ENCODE data around the gene CCL4L2. TPM values are rescaled to one million over a fixed set of nuclear protein-coding genes. Genes with fewer than 3 reads are reported as not detected.
"Not testable (repeated sequence)": the region's sequence is repeated elsewhere in the genome, so short reads cannot be mapped to it uniquely, and the experiment has no call there.

The CCL4L2 gene
- total RNA-seq, 1 donor from 2014 or later = not detected

GRCh38 chr17:36209575-36209974 is 1.3 kb upstream of the CCL4L2 start:
- Mint-ChIP-seq H3K4me1 (ENCODE audit: low read depth) (peaks cover 4% of the 10 kb centered on the region), H3K36me3 (ENCODE audit: insufficient read depth) (no peaks in the 10 kb centered on the region), H3K9me3 (ENCODE audit: low read depth) (no peaks in the 10 kb centered on the region), H3K4me3 (ENCODE audit: low read depth) (no peak overlapping the region), H3K27ac (no peak overlapping the region), H3K27me3 (peaks cover 32% of the 10 kb centered on the region)
- no peak for DNase-seq (ENCODE audit: low spot score, unreplicated experiment)
- no peak for TF ChIP-seq CTCF (IDR thresholded peaks at IDR 0.05; ENCODE audit: unreplicated experiment)

- not testable (repeated sequence) for H3K27ac Mint-ChIP-seq; H3K36me3 Mint-ChIP-seq (ENCODE audit: insufficient read depth); DNase-seq (ENCODE audit: low spot score, unreplicated experiment); H3K4me1 Mint-ChIP-seq (ENCODE audit: low read depth); H3K4me3 Mint-ChIP-seq (ENCODE audit: low read depth); H3K9me3 Mint-ChIP-seq (ENCODE audit: low read depth)
- H3K27me3 Mint-ChIP-seq = peaks cover 36% of the 10 kb centered on the region
Measured at GRCh38 chr17:36211484-36212271, 815 bp downstream of the CCL4L2 start.

DNA sequence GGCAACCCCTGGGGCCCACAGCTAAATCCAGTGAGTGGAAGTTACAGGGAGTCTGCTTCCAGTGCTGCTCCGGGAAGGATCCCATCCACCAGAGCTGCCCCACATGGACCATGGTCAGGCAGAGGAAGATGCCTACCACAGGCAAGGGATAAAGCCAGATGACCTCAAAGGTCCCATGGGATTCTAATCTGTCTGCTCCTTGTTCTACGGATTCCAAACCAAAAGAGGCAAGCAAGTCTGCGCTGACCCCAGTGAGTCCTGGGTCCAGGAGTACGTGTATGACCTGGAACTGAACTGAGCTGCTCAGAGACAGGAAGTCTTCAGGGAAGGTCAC is 1.4 kb downstream of the CCL4L2 start:
- Mint-ChIP-seq H3K27ac (no peak overlapping the region), H3K4me1 (ENCODE audit: low read depth) (no peaks in the 10 kb centered on the region), H3K4me3 (ENCODE audit: low read depth) (no peak overlapping the region), H3K9me3 (ENCODE audit: low read depth) (no peaks in the 10 kb centered on the region), H3K36me3 (ENCODE audit: insufficient read depth) (no peaks in the 10 kb centered on the region), H3K27me3 (peaks cover 32% of the 10 kb centered on the region)
- no peak for TF ChIP-seq CTCF (IDR thresholded peaks at IDR 0.05; ENCODE audit: unreplicated experiment)
- no peak for DNase-seq (ENCODE audit: low spot score, unreplicated experiment)

DNA sequence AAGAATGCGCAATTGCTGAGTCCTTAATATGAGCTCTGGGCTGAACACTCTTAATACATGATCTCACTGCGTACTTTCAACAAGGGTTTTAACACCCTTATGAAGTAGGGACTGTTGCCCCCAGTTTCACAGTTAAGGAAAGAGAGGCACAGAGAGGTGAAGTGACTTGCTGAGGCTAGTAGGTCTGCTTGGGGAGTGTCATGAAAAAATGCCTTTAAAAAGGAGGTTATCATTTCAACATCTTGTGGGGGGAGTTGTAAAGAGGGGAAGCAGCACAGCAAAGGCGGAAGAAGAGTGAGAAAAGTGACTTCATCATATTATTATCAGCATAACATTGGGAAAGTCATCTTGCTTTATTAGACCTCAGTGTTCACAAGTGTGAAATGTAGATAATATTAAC is 2.1 kb downstream of the CCL4L2 start:
- no peaks in the 10 kb centered on the region for H3K4me1 Mint-ChIP-seq (ENCODE audit: low read depth)
- no peak for TF ChIP-seq CTCF (IDR thresholded peaks at IDR 0.05; ENCODE audit: unreplicated experiment)
- peaks cover 4% of the 10 kb centered on the region for H3K9me3 Mint-ChIP-seq (ENCODE audit: low read depth)
- peaks cover 31% of the 10 kb centered on the region for H3K27me3 Mint-ChIP-seq
- no peaks in the 10 kb centered on the region for H3K36me3 Mint-ChIP-seq (ENCODE audit: insufficient read depth)
- no peak overlapping the region for H3K4me3 Mint-ChIP-seq (ENCODE audit: low read depth)
- no peak overlapping the region for H3K27ac Mint-ChIP-seq
- no peak for DNase-seq (ENCODE audit: low spot score, unreplicated experiment)

DNA sequence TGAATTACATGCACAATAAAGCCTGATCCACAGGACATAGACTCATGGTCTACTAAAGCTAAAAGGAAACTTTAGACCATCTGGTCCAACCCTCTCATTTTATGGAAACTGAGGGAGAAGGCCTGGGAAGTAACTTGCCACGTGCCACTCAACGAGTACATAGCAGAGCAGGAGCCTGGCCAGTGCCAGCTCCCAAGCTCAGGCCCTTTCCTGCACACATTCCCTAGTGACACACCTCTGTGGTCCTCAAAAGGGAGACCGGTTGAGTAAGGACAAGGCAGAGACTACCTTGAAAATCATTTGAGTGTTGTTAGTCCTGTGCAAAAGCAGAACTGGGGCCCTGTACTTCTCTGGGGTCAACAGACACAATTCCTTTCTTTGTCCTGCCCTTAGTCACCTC is 2.8 kb downstream of the CCL4L2 start:
- Mint-ChIP-seq H3K4me1 (ENCODE audit: low read depth) (no peaks in the 10 kb centered on the region), H3K9me3 (ENCODE audit: low read depth) (peaks cover 8% of the 10 kb centered on the region), H3K27me3 (peaks cover 31% of the 10 kb centered on the region), H3K27ac (no peak overlapping the region), H3K4me3 (ENCODE audit: low read depth) (no peak overlapping the region), H3K36me3 (ENCODE audit: insufficient read depth) (peaks cover 2% of the 10 kb centered on the region)
- no peak for DNase-seq (ENCODE audit: low spot score, unreplicated experiment)
- TF ChIP-seq CTCF (IDR thresholded peaks at IDR 0.05; ENCODE audit: unreplicated experiment) = no peak

DNA sequence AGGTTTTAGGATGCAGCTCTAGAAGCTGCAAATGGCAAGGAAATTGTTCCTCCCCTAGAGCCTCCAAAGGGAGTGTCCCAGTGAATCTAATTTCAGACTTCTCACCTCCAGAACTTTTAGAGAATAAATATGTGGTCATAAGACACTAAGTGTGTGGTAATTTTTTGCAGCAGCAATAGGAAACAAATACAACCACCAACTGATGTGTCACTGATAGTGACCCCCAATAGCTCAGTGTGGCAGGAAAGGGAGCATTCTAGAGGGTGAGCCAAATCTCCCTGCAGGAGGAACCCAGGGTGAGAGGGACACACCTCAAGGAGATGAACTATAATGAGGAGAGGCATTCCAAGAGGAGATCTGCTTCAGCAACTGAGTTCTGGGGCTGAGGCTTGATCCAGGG is 4.1 kb downstream of the CCL4L2 start:
- no peaks in the 10 kb centered on the region for H3K4me1 Mint-ChIP-seq (ENCODE audit: low read depth)
- H3K27me3 Mint-ChIP-seq = peaks cover 30% of the 10 kb centered on the region
- no peak for TF ChIP-seq CTCF (IDR thresholded peaks at IDR 0.05; ENCODE audit: unreplicated experiment)
- no peak overlapping the region for H3K27ac Mint-ChIP-seq
- H3K9me3 Mint-ChIP-seq (ENCODE audit: low read depth) = peaks cover 15% of the 10 kb centered on the region
- H3K36me3 Mint-ChIP-seq (ENCODE audit: insufficient read depth) = peaks cover 2% of the 10 kb centered on the region
- DNase-seq (ENCODE audit: low spot score, unreplicated experiment) = no peak
- H3K4me3 Mint-ChIP-seq (ENCODE audit: low read depth) = no peak overlapping the region

DNA sequence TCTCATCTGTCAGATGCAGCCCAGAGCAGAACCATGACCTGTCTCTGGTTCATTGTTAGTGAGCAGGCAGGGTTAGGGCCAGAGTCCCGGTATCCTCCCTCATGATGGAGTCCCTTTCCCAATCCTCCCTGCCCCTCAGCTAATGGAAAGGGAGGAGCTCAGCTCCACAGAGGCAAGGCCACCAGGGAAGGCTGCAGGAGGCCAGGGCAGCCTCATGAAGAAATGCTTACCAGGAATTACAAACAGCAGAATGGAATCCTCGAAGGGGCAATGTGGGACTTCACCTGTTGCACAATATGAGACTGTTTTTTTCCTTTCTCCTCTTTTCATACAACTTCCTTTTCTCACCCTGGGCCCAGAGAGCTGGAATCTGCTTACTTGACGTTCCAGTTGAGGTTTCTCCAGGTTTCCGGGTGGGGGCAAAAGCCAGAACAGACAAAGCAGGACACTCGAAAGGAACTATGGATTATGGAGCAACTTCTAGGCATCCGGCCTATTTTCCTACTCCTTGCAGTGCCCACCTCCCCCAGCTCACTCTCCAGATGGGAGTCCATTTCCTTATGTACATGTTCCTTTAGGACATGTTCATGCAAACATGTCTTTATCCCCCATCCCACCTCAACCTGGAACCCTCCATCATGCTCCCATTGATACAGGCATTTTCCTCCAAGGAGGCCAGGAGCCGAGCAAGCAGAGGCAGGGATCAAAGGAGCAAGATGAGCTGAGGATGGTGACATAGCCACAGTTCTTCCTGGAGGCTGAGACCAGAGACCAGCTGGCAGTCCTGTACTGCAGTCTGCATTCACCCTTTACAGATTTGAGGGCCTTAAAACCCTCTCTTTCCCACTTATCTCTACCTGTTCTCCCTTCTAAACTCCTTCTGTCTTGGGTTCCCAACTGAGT is 4.8 kb downstream of the CCL4L2 start:
- H3K4me3 Mint-ChIP-seq (ENCODE audit: low read depth); DNase-seq (ENCODE audit: low spot score, unreplicated experiment); H3K4me1 Mint-ChIP-seq (ENCODE audit: low read depth); H3K27ac Mint-ChIP-seq; H3K36me3 Mint-ChIP-seq (ENCODE audit: insufficient read depth): not testable (repeated sequence)
- peaks cover 28% of the 10 kb centered on the region for H3K27me3 Mint-ChIP-seq
- H3K9me3 Mint-ChIP-seq (ENCODE audit: low read depth) = peaks cover 15% of the 10 kb centered on the region

GRCh38 chr17:36219556-36219955 is 8.7 kb downstream of the CCL4L2 start:
- H3K27me3 Mint-ChIP-seq; H3K4me1 Mint-ChIP-seq (ENCODE audit: low read depth); H3K36me3 Mint-ChIP-seq (ENCODE audit: insufficient read depth); DNase-seq (ENCODE audit: low spot score, unreplicated experiment); H3K27ac Mint-ChIP-seq; H3K4me3 Mint-ChIP-seq (ENCODE audit: low read depth): not testable (repeated sequence)
- H3K9me3 Mint-ChIP-seq (ENCODE audit: low read depth) = peaks cover 15% of the 10 kb centered on the region

Data from progenitor cell of endocrine pancreas (in vitro differentiated cells).